Breast epithelium (tissue), 4 donors: ENCODE data around the gene TRIP4. TPM values are rescaled to one million over a fixed set of nuclear protein-coding genes. Genes with fewer than 3 reads are reported as not detected.

ENCODE experiments used
- DNase-seq, 2 donors: peaks; one replicate each; pipeline ENCODE4 v3.0.0-alpha.2; 2019; ENCODE audit warnings: low spot score in 2 of 2
- H3K27ac ChIP-seq, 2 donors: fragments of 200-600 bp; sonication (generic) in 1 of 2; one replicate each; pipeline ENCODE4 v1.5.1; 2016 to 2019; ENCODE audit warnings: mild to moderate bottlenecking in 1 of 2
- H3K27me3 ChIP-seq, 2 donors: fragments of 200-600 bp; sonication (generic) in 1 of 2; one replicate each; pipeline versions ENCODE4 v1.5.1 to v1.6.0; 2017 to 2019; ENCODE audit warnings: control low read depth in 1 of 2, mild to moderate bottlenecking in 1 of 2
- H3K36me3 ChIP-seq: fragments of 200-600 bp; one replicate; pipeline ENCODE4 v1.5.1; 2019
- H3K4me1 ChIP-seq, 2 donors: fragments of 200-600 bp; sonication (generic); one replicate each; pipeline ENCODE4 v1.5.1; 2016 to 2019; ENCODE audit warnings: control low read depth in 1 of 2
- H3K4me3 ChIP-seq, 3 donors: fragments of 200-600 bp; sonication (generic); 1 replicate in 2 of 3; 2 replicates in 1 of 3; pipeline ENCODE4 v1.5.1; 2016 to 2019; ENCODE audit warnings: mild to moderate bottlenecking in 3 of 3, moderate library complexity in 2 of 3
- H3K9me3 ChIP-seq, 2 donors: fragments of 200-600 bp; sonication (generic) in 1 of 2; one replicate each; pipeline ENCODE4 v1.5.1; 2016 to 2019; ENCODE audit warnings: control low read depth in 1 of 2
- POLR2A ChIP-seq: fragments of 450-650 bp; IDR thresholded peaks from one replicate; pipeline ENCODE4 v1.6.1; 2016; ENCODE audit warnings: antibody characterized with exemption, mild to moderate bottlenecking, moderate library complexity
- POLR2AphosphoS5 ChIP-seq, 3 donors: sonication (generic); formaldehyde crosslinking; IDR thresholded peaks; one replicate each; pipeline ENCODE4 v1.6.1; 2017; ENCODE audit warnings: antibody characterized with exemption in 3 of 3
- intact Hi-C: fragments of 100-400 bp; cut with DNase I; formaldehyde crosslinking; loops from one replicate; pipeline ENCODE4 v1.15.1; 2023; ENCODE audit warnings: low total_unique reads
- total RNA-seq, 3 donors: library from RNA; depleted of rRNA; stranded (reverse); fragments of >200 nt; gene quantifications; one replicate each; pipeline ENCODE4 v1.1.0, GENCODE V29; 2016
- TF ChIP-seq, protein P1 (sequence below), 3 donors: fragments of 450-650 bp; IDR thresholded peaks; one replicate each; pipeline ENCODE4 v1.5.1; 2016 to 2017; ENCODE audit warnings: antibody characterized with exemption in 3 of 3, mild to moderate bottlenecking in 3 of 3, moderate library complexity in 3 of 3

Gene TRIP4
- total RNA-seq, 3 donors from 2014 or later = 11.8 to 17.1 (median 16.1) TPM

DNA sequence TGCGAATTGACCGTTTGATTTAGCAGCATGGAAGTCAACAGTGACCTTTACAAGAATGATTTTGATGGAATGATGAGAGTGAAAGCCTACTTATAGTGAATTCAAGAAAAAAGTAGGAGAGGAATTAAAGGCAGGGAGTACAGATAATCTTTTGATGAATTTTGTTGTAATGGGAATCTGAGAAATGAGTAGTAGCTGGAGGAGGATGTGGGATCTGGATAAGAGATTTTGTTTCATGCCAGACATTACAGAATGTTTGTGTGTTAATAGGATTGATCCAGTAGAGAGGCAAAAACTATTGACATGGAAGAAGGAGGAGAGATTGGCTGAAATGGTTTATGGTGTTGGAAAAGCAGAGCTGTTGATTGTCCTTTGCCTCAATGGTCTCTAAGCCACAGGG, 55.4 kb downstream of the TRIP4 start:
- H3K27ac ChIP-seq = peak overlapping the region; percentile 72

DNA sequence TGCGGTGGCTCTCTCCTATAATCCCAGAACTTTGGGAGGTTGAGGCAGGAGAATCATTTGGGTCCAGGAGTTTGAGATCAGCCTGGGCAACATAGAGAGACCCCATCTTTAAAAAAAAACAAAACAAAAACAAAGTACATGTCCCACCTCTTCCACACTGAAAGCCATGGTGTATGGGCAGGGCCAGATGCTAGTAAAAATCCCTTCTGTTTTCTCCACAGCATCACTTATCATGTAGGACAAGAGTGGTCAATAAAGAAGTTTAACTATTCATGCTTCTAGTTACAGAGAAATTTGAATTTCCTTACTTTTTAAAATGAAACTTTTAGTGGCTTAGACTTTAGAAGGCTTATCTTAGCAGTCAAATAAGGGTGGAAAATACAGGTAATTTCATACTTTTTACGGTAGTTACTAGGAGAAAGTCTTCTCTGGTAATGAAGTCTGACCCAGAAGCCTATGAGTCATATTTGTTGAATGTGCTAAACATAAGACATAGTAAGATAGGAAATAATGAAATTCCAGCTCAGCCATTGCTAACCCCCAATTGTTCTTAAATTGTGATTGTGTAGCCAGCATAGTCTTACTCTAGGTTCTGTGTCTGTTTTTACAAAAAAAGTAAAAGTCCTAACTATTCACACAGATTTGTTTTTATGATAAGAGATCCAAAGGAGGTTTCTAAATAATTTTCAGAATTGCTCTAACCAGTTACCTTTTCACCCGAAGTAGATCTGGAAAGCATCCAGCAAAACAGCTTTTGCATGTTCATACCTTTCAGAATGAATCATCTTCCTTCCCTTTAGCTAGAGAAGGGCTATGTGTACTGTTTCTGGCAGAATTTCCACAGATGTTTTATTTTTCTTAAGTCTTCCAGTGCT, 56.3 kb downstream of the TRIP4 start:
- no peaks in the 10 kb centered on the region for H3K9me3 ChIP-seq

More for the DNA sequence above, 55.4 kb downstream of the TRIP4 start:
- Histone ChIP-seq H3K27me3 (no peaks in the 10 kb centered on the region), H3K4me1 (peaks cover 3 to 4% of the 10 kb centered on the region in 2 donors), H3K9me3 (no peaks in the 10 kb centered on the region), H3K36me3 (no peaks in the 10 kb centered on the region), H3K4me3 (no peak overlapping the region)
- no peak for DNase-seq
- intact Hi-C loops = no loop called here
- TF ChIP-seq POLR2AphosphoS5 (IDR thresholded peaks at IDR 0.05) (no peak), POLR2A (no peak)
- TF ChIP-seq, protein P1, sequence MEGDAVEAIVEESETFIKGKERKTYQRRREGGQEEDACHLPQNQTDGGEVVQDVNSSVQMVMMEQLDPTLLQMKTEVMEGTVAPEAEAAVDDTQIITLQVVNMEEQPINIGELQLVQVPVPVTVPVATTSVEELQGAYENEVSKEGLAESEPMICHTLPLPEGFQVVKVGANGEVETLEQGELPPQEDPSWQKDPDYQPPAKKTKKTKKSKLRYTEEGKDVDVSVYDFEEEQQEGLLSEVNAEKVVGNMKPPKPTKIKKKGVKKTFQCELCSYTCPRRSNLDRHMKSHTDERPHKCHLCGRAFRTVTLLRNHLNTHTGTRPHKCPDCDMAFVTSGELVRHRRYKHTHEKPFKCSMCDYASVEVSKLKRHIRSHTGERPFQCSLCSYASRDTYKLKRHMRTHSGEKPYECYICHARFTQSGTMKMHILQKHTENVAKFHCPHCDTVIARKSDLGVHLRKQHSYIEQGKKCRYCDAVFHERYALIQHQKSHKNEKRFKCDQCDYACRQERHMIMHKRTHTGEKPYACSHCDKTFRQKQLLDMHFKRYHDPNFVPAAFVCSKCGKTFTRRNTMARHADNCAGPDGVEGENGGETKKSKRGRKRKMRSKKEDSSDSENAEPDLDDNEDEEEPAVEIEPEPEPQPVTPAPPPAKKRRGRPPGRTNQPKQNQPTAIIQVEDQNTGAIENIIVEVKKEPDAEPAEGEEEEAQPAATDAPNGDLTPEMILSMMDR (IDR thresholded peaks at IDR 0.05) = no peak

DNA sequence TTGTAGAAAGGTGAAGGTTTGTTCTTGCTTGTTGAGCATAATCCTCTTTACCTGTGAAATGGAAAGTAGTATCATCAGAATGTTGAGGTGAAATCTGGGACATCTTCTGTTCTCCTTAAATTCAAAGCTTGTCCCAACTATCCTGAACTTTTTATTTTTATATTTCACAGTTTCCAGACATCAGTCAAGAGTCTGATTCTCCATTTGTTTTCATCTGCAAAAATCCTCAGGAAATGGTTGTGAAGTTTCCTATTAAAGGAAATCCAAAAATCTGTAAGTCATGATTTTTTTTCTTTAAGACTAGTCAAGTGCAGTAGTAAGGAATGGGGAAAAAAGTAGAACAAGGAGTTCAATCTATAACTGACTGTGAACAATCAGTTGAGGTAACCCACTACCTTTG, 57.2 kb downstream of the TRIP4 start:
- no peaks in the 10 kb centered on the region for H3K9me3 ChIP-seq
- intact Hi-C loops = no loop called here
- peaks cover 3 to 4% of the 10 kb centered on the region in 2 donors for H3K4me1 ChIP-seq
- DNase-seq = no peak
- no peaks in the 10 kb centered on the region for H3K36me3 ChIP-seq
- no peak for TF ChIP-seq POLR2AphosphoS5 (IDR thresholded peaks at IDR 0.05)
- H3K27ac ChIP-seq = peak overlapping the region in 1 of 2 donors; percentile 72
- no peak overlapping the region for H3K4me3 ChIP-seq
- H3K27me3 ChIP-seq = no peaks in the 10 kb centered on the region

More for the DNA sequence above, 56.3 kb downstream of the TRIP4 start:
- Histone ChIP-seq H3K36me3 (no peaks in the 10 kb centered on the region), H3K4me3 (no peak overlapping the region), H3K4me1 (peaks cover 3 to 4% of the 10 kb centered on the region in 2 donors), H3K27me3 (no peaks in the 10 kb centered on the region), H3K27ac (peak overlapping the region; percentile 72)
- no peak for DNase-seq
- TF ChIP-seq POLR2AphosphoS5 (IDR thresholded peaks at IDR 0.05) (no peak), POLR2A (no peak)
- TF ChIP-seq, protein P1 (IDR thresholded peaks at IDR 0.05) = no peak
- intact Hi-C loops = no loop called here

DNA sequence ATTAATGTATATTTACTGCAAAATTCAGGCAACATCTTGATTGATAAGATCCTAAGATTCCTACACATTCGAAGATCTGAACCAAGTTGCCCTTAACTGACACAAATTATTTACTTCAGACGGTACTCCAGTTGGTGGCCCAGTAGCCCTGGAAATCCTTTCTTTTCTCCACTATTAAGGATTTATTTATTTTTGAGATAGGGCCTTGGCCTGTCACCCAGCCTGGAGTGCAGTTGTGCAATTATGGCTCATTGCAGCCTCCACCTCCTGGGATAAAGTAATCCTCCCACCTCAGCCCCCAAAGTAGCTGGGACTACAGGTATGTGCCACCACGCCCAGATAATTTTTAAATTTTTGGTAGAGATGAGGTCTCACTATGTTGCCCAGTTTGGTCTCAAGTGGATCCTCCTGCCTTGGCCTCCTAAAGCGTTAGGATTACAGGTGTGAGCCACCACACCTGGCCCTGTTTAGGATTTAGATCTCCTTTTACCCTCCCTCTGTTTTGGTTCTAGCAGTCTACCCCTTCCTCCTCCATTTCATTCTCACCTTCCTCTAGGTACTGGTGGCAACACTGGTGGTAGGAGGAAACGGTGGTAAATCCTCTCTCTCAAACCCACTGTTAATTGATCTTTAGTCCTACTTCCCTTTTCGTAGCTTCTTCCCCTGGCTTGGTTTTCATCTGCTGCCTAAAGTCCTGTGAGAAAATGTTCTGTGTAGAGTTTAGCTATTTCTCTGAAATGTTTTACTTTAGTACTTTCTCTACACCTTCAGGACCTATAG, 60.1 kb downstream of the TRIP4 start:
- Histone ChIP-seq H3K36me3 (no peaks in the 10 kb centered on the region), H3K4me3 (no peak overlapping the region), H3K4me1 (peaks cover 3 to 7% of the 10 kb centered on the region in 2 donors), H3K9me3 (no peaks in the 10 kb centered on the region), H3K27ac (no peak overlapping the region), H3K27me3 (no peaks in the 10 kb centered on the region)
- TF ChIP-seq POLR2AphosphoS5 (IDR thresholded peaks at IDR 0.05) = no peak
- TF ChIP-seq, protein P1 (IDR thresholded peaks at IDR 0.05) = no peak
- no peak for TF ChIP-seq POLR2A
- intact Hi-C loops = no loop called here
- DNase-seq = no peak

DNA sequence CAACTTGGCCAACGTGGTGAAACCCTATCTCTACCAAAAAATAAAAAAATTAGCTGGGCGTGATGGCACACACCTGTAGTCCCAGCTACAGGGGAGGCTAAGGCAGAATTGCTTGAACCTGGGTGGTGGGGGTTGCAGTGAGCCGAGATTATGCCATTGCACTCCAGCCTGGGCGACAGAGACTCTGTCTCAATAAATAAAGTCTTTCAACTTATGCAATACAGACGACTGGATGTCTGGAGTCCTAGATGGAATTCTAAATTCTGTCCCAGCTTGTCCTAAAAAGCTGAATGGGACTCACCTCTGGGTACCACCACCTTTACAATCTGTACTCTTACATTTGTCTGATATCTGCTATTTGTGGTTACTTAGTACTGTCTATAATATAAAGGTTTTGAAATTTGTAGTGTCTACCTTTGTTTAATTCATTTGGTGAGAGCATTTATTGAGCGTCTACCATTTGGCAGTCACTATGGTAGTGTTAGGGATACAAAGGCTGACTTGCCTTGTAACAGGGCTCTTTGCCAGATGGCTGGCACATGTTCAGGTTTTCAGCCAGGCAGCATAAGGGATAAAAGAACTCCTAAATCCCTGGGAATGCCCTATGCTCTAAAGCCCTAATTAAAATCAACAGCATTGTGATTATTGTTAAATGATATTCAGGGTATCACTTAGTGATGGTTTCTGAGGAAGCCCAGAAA, 65.5 kb downstream of the TRIP4 start:
- intact Hi-C loops = no loop called here

More for the DNA sequence above, 65.5 kb downstream of the TRIP4 start:
- H3K36me3 ChIP-seq = no peaks in the 10 kb centered on the region
- H3K27me3 ChIP-seq = no peaks in the 10 kb centered on the region
- H3K4me1 ChIP-seq = peaks cover 0 to 14% of the 10 kb centered on the region in 2 donors
- TF ChIP-seq POLR2AphosphoS5 (IDR thresholded peaks at IDR 0.05) = no peak
- TF ChIP-seq POLR2A = no peak
- TF ChIP-seq, protein P1 (IDR thresholded peaks at IDR 0.05) = no peak
- no peak overlapping the region for H3K4me3 ChIP-seq
- peak in 1 of 2 donors; percentile 56 for DNase-seq
- H3K27ac ChIP-seq = peak overlapping the region in 1 of 2 donors; percentile 44
- no peaks in the 10 kb centered on the region for H3K9me3 ChIP-seq
